ENCODE results near the gene ING4.

ING4 gene

GRCh38 chr12:6635856-6636531 lies 26.9 kb downstream of the ING4 start, which contains the start of gene LPAR5:
Gene LPAR5 (minus strand): TSS chr12:6635959. CDS start chr12:6621248, 14,711 bp downstream.
- no peak for DNase-seq (ENCODE audit: low read depth)

GRCh38 chr12:6635375-6635855 lies 27.5 kb downstream of the ING4 start:
- no peak for DNase-seq (ENCODE audit: low read depth)

- DNase-seq (ENCODE audit: low read depth) = no peak
These were observed 30.6 kb downstream of the ING4 start for GRCh38 chr12:6632026-6632983.

- DNase-seq (ENCODE audit: low read depth) = no peak
These were observed 31.4 kb downstream of the ING4 start for GRCh38 chr12:6631549-6631961.

GRCh38 chr12:6630736-6631135 lies 32.2 kb downstream of the ING4 start:
- no peak for DNase-seq (ENCODE audit: low read depth)

GRCh38 chr12:6627616-6628015 lies 35.3 kb downstream of the ING4 start:
- DNase-seq (ENCODE audit: low read depth) = no peak

GRCh38 chr12:6626654-6627283 lies 36.1 kb downstream of the ING4 start:
- no peak for DNase-seq (ENCODE audit: low read depth)

DNA sequence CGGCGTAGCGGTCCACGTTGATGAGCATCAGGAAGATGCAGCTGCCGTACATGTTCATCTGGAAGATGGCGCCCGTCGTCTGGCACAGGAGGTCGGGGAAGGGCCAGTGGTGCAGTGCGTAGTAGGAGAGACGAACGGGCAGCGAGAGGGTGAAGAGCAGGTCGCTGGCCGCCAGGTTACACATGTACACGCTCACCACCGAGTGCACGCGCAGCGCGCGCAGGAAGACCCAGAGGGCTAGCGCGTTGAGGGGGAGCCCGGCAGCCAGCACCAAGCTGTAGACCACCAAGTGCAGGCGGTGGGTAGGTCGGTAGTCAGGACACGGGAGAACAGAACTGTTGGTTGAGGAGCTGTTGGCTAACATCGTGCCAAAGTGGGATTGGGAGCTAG lies 42.0 kb downstream of the ING4 start:
- DNase-seq (ENCODE audit: low read depth) = no peak

DNA sequence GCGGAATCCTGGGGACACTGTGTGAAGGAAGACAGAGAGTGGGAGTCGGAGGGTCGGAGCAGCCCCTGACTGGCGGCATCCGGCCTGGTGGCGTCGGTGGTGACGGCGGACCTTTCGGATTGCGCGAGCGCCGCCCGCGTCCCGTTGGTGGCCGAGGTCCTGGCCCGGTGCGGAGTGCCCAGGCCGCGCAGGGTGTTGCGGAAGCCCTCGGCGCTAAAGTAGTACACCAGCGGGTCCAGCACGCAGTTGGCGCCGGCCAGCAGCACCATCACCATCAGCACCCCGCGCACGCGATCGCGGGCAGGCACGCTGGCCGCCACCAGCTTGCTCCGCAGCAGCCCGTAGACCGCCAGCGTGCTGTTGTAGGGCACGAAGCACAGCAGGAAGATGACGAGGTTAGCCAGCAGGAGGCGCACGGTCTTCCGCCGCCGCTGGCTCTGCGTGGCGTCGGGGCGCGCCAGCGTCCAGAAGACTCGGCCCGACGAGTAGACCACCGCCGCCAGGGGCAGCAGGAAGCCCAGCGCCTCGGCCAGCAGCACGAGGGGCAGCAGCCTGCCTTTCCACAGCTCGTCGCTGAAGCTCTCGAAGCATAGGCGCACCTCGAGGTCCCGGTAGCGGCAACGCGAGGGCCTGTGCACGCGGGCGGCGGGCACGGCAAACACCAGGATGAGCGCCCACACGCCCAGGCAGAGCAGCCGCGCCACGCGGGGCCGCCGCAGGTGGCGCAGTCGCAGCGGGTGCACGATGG lies 42.6 kb downstream of the ING4 start:
- DNase-seq (ENCODE audit: low read depth) = no peak

DNA sequence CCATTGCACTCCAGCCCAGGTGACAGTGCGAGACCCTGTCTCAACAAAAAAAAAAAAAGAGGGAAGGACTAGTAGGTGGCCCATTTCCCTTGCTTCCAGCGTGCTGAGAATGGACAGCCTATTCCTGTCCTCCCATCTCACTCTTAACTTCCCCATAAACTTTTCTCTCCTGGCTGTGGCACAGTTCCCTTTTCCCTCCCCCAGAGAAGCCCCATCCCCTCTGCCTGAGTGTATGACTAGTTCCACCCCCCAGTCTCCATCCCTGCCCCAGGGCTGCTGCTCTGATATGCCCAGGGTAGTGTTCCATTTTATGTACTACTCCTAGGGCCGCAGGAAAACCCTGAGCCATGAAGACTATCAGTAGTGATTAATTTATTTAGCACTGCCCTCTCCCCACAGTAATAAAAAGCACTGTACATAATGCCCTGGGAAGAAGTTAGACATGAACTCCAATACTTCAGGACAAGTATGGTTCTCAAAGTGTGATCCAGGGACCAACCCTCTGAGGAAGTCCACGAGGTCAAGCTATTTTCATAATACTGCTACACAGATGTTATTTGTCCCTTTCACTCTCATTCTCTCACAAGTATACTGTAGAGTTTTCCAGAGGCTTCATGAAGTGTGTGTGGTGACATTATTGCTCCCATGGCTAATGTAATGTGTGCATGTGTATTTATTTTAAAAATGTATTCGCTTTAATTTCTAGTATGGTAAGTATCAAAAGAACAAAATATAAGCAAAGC lies 44.3 kb downstream of the ING4 start:
- no peak for DNase-seq (ENCODE audit: low read depth)

DNA sequence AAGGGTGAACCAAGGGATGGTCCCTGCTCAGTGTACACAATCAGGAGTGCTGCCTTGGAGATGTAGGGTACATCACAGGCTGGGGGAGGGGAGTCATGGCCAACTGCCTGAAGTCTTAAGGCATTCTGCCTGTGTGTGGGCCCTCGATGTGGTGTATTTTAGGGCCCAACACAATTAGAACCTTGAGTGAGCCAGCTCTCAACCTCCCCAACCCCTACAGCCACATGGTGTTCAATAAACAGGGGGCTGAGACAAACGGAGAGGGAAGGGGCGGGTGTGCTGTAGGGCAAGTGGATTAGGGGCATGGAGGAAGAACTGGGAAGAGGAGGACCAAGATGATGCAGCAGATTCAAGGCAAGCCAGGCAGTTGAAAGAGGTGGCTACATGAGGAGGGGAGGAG lies 47.1 kb downstream of the ING4 start:
- no peak for DNase-seq (ENCODE audit: low read depth)

GRCh38 chr12:6614513-6615172 lies 48.3 kb downstream of the ING4 start:
- DNase-seq (ENCODE audit: low read depth) = no peak

- DNase-seq (ENCODE audit: low read depth) = peak; percentile 86
These were observed 49.0 kb downstream of the ING4 start for GRCh38 chr12:6613776-6614512.

DNA sequence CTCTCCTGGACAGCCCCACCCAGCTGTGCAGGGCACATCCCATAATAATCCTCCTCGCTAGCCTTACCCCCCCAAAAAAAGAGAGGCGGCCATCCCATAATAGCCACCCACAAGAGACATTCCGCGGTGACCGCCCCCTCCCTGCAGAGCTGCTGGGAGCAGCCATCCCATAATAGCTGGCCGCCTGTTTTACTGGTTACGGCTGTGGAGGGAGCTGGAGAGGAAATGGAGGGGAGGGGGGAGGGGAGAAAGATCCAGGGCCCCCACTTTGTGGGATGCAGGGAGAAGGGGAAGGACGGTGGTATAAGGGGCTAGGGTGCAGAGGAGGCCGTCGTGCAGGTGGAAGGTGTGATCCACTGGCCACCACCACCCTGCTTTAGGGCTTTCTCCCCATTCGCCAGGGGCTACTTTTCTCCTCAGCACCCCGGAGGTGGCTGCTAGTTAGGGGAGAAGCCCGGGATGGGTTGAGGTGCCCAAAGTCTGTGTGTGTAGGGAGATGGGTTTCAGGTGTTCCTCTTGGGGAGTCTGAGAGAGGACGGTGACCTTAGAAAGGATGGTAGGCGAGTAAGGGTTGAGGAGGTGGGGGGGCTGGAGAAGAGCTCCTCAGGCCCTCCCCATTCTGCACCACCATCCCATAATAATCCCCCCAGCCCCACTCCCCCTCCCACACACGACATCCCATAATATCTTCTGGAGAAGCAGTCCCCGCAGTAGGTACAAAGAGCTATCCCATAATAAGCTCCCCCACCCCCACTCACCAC lies 49.7 kb downstream of the ING4 start:
- DNase-seq (ENCODE audit: low read depth) = no peak

DNA sequence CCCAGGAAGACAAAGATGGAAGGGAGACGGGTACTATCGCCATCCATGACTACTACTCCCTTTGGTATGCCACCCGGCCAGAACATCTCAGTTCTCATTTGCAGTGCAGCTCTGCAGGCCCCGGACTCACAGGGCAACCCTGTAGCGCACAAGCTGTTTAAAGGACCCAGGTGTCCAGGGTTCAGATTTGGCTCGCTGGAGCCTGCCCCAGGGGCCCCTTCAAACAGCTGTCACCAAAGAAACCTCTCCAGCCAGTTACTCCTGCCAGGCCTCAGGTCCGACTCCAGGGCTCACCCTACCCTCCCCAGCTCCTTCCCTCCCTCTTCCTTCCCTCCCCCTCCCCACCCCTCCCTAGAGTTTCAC lies 50.3 kb downstream of the ING4 start:
- no peak for DNase-seq (ENCODE audit: low read depth)

DNA sequence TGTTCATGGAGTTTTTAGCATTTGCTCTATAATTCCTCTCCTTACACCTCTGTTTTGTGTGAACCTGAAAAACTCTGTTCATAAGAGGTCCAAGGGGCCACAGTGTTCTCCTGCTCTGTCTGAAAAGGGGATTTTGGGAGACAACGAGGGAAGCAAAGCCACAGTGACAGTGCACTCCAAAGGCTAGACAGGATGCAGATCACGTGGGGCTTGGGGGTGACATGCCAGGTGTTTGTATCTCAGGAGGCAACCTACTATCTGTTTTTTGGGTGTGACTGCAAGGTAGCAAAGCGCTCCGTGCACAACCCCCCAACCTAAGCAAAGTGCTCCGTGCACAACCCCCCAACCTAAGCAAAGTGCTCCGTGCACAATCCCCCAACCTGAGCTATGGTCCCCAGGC lies 50.7 kb downstream of the ING4 start:
- no peak for DNase-seq (ENCODE audit: low read depth)

GRCh38 chr12:6608592-6609281 lies 54.2 kb downstream of the ING4 start:
- DNase-seq (ENCODE audit: low read depth) = no peak

- DNase-seq (ENCODE audit: low read depth) = no peak
These were observed 54.9 kb downstream of the ING4 start for GRCh38 chr12:6607751-6608591.

Data from GM04504 (cell line).